Cardiac muscle cell (in vitro differentiated cells and primary cell): ENCODE results near the gene CHSY1. TPM values are rescaled to one million over a fixed set of nuclear protein-coding genes. Genes with fewer than 3 reads are reported as not detected.

Experiments used
- DNase-seq, 2 donors: peaks; one replicate each; pipeline versions ENCODE4 v3.0.0 to v3.0.0-alpha.2; 2010 to 2017; ENCODE audit warnings: low read depth in 1 of 2, low spot score in 1 of 2
- H3K27ac ChIP-seq: fragments of 200-600 bp; sonication (generic); 2 replicates; pipeline ENCODE4 v1.5.1; 2016
- H3K27me3 ChIP-seq: fragments of 200-600 bp; sonication (generic); 2 replicates; pipeline ENCODE4 v1.6.0; 2016; ENCODE audit warnings: control low read depth
- H3K36me3 ChIP-seq: fragments of 200-600 bp; sonication (generic); 2 replicates; pipeline ENCODE4 v1.5.1; 2016; ENCODE audit warnings: control low read depth
- H3K4me1 ChIP-seq: fragments of 200-600 bp; sonication (generic); 2 replicates; pipeline ENCODE4 v1.8.1; 2017; ENCODE audit warnings: low read depth, mild to moderate bottlenecking, mixed run types
- H3K4me3 ChIP-seq: fragments of 200-600 bp; sonication (generic); 2 replicates; pipeline ENCODE4 v1.5.1; 2016; ENCODE audit warnings: mild to moderate bottlenecking
- H3K9me3 ChIP-seq: fragments of 200-600 bp; sonication (generic); 2 replicates; pipeline ENCODE4 v1.5.1; 2017; ENCODE audit warnings: low read depth, mild to moderate bottlenecking, control low read depth
- polyA plus RNA-seq: library from polyadenylated mRNA; unstranded; fragments of >200 nt; fragmentation: Nextera tagmentation; extraction: Ambion mirVana; gene quantifications from 2 replicates; pipeline ENCODE4 v1.2.1, GENCODE V29; 2016
- total RNA-seq: library from RNA; depleted of rRNA; stranded (reverse); fragments of >200 nt; gene quantifications from 2 replicates; pipeline ENCODE4 v1.2.3, GENCODE V29; 2016
- TF ChIP-seq, protein P1 (sequence below): IDR thresholded peaks from 2 replicates; pipeline ENCODE4 v1.5.1; 2012; ENCODE audit warnings: low read depth, mild to moderate bottlenecking, low read length

CHSY1 gene
- total and polyA plus RNA-seq, 2 experiments from 2014 or later: 30.3 to 33.4 TPM

GRCh38 chr15:101244889-101245668, 6.8 kb downstream of the CHSY1 start:
- Histone ChIP-seq H3K27ac (no peak overlapping the region), H3K4me3 (no peak overlapping the region), H3K4me1 (peaks cover 59% of the 10 kb centered on the region), H3K9me3 (no peaks in the 10 kb centered on the region), H3K36me3 (no peaks in the 10 kb centered on the region), H3K27me3 (no peaks in the 10 kb centered on the region)
- TF ChIP-seq, protein P1, sequence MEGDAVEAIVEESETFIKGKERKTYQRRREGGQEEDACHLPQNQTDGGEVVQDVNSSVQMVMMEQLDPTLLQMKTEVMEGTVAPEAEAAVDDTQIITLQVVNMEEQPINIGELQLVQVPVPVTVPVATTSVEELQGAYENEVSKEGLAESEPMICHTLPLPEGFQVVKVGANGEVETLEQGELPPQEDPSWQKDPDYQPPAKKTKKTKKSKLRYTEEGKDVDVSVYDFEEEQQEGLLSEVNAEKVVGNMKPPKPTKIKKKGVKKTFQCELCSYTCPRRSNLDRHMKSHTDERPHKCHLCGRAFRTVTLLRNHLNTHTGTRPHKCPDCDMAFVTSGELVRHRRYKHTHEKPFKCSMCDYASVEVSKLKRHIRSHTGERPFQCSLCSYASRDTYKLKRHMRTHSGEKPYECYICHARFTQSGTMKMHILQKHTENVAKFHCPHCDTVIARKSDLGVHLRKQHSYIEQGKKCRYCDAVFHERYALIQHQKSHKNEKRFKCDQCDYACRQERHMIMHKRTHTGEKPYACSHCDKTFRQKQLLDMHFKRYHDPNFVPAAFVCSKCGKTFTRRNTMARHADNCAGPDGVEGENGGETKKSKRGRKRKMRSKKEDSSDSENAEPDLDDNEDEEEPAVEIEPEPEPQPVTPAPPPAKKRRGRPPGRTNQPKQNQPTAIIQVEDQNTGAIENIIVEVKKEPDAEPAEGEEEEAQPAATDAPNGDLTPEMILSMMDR: no peak
- no peak for DNase-seq

DNA sequence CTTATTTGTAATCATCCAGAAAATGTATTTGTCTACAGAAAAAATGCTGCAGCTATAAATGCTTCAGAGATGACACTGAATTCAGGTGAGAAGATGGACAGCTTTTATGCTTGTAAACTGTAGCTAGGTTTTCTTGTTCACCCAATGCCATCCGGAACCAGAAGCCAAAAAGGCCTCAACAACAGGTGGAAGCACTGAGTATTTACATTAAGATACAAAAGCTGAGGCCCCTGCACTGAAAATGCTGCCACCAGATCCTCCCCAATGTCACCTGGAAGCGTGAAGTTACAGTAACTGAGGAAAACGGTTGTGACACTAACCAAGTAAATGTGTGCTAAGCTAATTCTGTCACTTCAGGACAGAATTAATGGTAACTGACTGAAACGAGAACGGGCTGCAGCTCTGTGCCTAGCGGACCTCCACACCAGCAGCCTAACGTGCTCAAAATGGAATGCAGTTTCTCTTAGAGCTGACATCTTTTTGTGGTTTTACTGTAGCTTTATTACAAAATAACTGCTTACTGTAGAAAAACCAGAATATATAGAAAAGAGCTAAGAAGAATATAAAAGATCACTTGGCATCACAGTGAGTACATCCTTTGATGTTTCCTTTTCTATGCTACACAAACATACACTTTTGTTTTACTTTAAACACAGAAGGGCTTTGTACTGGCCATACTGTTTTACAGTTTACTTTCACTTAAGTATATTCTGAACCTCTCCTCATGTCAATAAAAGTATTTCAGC, 7.6 kb downstream of the CHSY1 start:
- peaks cover 54% of the 10 kb centered on the region for H3K4me1 ChIP-seq
- TF ChIP-seq, protein P1: no peak
- H3K36me3 ChIP-seq: no peaks in the 10 kb centered on the region
- no peak overlapping the region for H3K4me3 ChIP-seq
- no peak for DNase-seq
- no peaks in the 10 kb centered on the region for H3K9me3 ChIP-seq
- peak overlapping the region; percentile 39 for H3K27ac ChIP-seq
- no peaks in the 10 kb centered on the region for H3K27me3 ChIP-seq

GRCh38 chr15:101243420-101243819, 8.4 kb downstream of the CHSY1 start:
- Histone ChIP-seq H3K9me3 (no peaks in the 10 kb centered on the region), H3K27me3 (no peaks in the 10 kb centered on the region), H3K4me1 (peaks cover 57% of the 10 kb centered on the region), H3K36me3 (no peaks in the 10 kb centered on the region), H3K27ac (peak overlapping the region; percentile 39), H3K4me3 (no peak overlapping the region)
- DNase-seq: no peak
- TF ChIP-seq, protein P1: no peak

DNA sequence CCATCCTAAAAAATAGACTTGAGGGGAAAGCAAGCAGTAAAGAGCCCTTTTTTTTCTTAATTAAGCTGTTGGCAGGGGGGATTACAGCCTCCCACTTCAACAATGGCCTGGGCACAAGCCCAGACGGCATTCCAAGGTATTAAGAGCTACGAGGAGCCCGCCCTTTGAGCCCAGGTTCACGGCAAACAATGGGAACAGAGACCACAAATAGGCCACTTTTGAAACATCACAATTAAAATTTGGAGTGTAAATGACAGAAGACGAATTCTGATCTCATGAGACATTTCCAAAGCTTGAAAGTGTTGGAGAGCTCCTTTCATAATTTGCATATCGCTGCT, 8.9 kb downstream of the CHSY1 start:
- peaks cover 52% of the 10 kb centered on the region for H3K4me1 ChIP-seq
- no peaks in the 10 kb centered on the region for H3K36me3 ChIP-seq
- TF ChIP-seq, protein P1: no peak
- no peak overlapping the region for H3K4me3 ChIP-seq
- no peaks in the 10 kb centered on the region for H3K27me3 ChIP-seq
- no peak overlapping the region for H3K27ac ChIP-seq
- no peak for DNase-seq
- no peaks in the 10 kb centered on the region for H3K9me3 ChIP-seq

DNA sequence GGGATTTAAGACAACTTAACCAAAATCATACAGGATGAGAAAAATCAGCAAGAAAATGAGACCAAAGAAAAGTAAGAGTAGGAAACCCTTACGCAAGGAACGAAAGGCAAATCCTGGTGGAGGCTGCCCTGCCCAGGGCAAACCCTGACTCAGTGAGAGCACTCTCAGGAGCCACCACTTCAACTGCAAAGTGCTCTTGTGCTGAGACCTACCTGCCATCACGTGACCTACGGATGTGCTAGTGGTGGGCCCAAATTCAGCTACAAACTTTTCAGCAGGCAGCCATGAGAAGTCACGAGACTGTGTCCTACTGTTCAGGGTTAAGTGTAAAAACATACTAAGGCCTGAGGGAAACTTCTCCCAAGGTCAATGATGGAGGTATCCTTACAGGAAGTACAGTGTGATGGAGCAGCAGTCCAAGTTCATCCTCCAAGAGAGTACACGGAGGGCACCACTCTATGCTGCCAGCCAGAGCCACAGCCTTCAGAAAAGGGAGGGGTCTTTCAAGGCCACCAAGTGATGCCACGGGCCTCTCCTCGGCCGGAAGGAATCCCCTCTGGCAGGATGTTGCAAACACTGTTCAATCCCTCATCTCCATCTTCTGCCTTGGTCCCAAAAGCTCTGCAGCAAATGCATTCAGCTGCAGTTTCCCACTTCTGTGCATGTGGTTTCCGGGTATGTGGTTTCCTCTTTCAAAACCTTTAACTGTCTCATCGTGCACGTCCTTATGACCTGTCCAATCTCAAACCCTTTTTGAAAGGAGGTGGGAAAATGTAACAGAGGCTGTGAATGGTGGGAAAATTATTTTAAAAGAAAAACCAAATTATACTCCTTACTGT, 9.5 kb downstream of the CHSY1 start:
- no peaks in the 10 kb centered on the region for H3K27me3 ChIP-seq
- no peaks in the 10 kb centered on the region for H3K36me3 ChIP-seq
- no peaks in the 10 kb centered on the region for H3K9me3 ChIP-seq
- no peak overlapping the region for H3K27ac ChIP-seq
- H3K4me3 ChIP-seq: no peak overlapping the region
- peaks cover 47% of the 10 kb centered on the region for H3K4me1 ChIP-seq
- TF ChIP-seq, protein P1: no peak
- peak in 1 of 2 donors; percentile 82 for DNase-seq
